Trophoblast cell (in vitro differentiated cells and primary cell): Measurements from ENCODE around the gene RRAS.

Experiments used
- DNase-seq, 2 donors: peaks; one replicate each; pipeline ENCODE4 v3.0.0-alpha.2; 2016
- H2AFZ ChIP-seq: 2 replicates; pipeline ENCODE4 v1.6.1; 2013; ENCODE audit warnings: low read length, moderate library complexity, mild to moderate bottlenecking; ENCODE audit not compliant: insufficient read depth, poor library complexity
- H2AK5ac ChIP-seq: 2 replicates; pipeline ENCODE4 v1.6.1; 2013; ENCODE audit warnings: mild to moderate bottlenecking, low read length
- H2BK120ac ChIP-seq: 2 replicates; pipeline ENCODE4 v1.6.1; 2013; ENCODE audit warnings: low read length, mild to moderate bottlenecking, moderate library complexity; ENCODE audit not compliant: insufficient read depth, poor library complexity
- H2BK12ac ChIP-seq: 2 replicates; pipeline ENCODE4 v1.6.1; 2013; ENCODE audit warnings: mild to moderate bottlenecking, low read length, moderate library complexity
- H2BK5ac ChIP-seq: 2 replicates; pipeline ENCODE4 v1.6.1; 2013; ENCODE audit warnings: low read length, low read depth, moderate library complexity, mild to moderate bottlenecking; ENCODE audit not compliant: poor library complexity
- H3K14ac ChIP-seq: 2 replicates; pipeline ENCODE4 v1.6.1; 2013; ENCODE audit warnings: mild to moderate bottlenecking, low read length
- H3K18ac ChIP-seq: 2 replicates; pipeline ENCODE4 v1.6.1; 2013; ENCODE audit warnings: mild to moderate bottlenecking, low read length
- H3K23ac ChIP-seq: 2 replicates; pipeline ENCODE4 v1.6.1; 2013; ENCODE audit warnings: low read length
- H3K27ac ChIP-seq: 2 replicates; pipeline ENCODE4 v1.5.1; 2013; ENCODE audit warnings: low read depth, mild to moderate bottlenecking, inconsistent platforms, low read length, moderate library complexity
- H3K27me3 ChIP-seq: 2 replicates; pipeline ENCODE4 v1.6.1; 2013; ENCODE audit warnings: inconsistent platforms, mild to moderate bottlenecking, low read length, moderate library complexity; ENCODE audit not compliant: insufficient read depth
- H3K36me3 ChIP-seq, 2 experiments: 1 replicate in 1 of 2; 2 replicates in 1 of 2; pipeline ENCODE4 v1.6.1; 2013; ENCODE audit warnings: low read length in 2 of 2, mild to moderate bottlenecking in 2 of 2, moderate library complexity in 1 of 2; ENCODE audit not compliant: insufficient read depth in 2 of 2, control insufficient read depth in 1 of 2
- H3K4ac ChIP-seq: 2 replicates; pipeline ENCODE4 v1.6.1; 2013; ENCODE audit warnings: low read depth, mild to moderate bottlenecking, low read length, moderate library complexity
- H3K4me1 ChIP-seq, 2 experiments: 1 replicate in 1 of 2; 2 replicates in 1 of 2; pipeline ENCODE4 v1.6.1; 2013; ENCODE audit warnings: low read length in 2 of 2, mild to moderate bottlenecking in 2 of 2, moderate library complexity in 1 of 2; ENCODE audit not compliant: insufficient read depth in 2 of 2, control insufficient read depth in 1 of 2
- H3K4me2 ChIP-seq: 2 replicates; pipeline ENCODE4 v1.6.1; 2013; ENCODE audit warnings: inconsistent platforms, mild to moderate bottlenecking, low read length, moderate library complexity
- H3K4me3 ChIP-seq: 2 replicates; pipeline ENCODE4 v1.5.1; 2013; ENCODE audit warnings: mild to moderate bottlenecking, low read depth, low read length, inconsistent platforms
- H3K79me1 ChIP-seq: one replicate; pipeline ENCODE4 v1.6.1; 2013; ENCODE audit warnings: low read length
- H3K79me2 ChIP-seq: 2 replicates; pipeline ENCODE4 v1.6.1; 2013; ENCODE audit warnings: low read length, mild to moderate bottlenecking; ENCODE audit not compliant: control insufficient read depth, insufficient read depth, poor library complexity
- H3K9ac ChIP-seq: 2 replicates; pipeline ENCODE4 v1.6.1; 2013; ENCODE audit warnings: mild to moderate bottlenecking, low read length
- H3K9me3 ChIP-seq: 2 replicates; pipeline ENCODE4 v1.6.1; 2013; ENCODE audit warnings: low read depth, mild to moderate bottlenecking, control low read depth, inconsistent platforms, low read length; ENCODE audit not compliant: insufficient read depth
- H4K12ac ChIP-seq: 2 replicates; pipeline ENCODE4 v1.6.1; 2013; ENCODE audit warnings: low read depth, mild to moderate bottlenecking, low read length, moderate library complexity
- H4K8ac ChIP-seq: 2 replicates; pipeline ENCODE4 v1.6.1; 2013; ENCODE audit warnings: low read depth, mild to moderate bottlenecking, low read length, moderate library complexity
- H4K91ac ChIP-seq: one replicate; pipeline ENCODE4 v1.6.1; 2013; ENCODE audit warnings: low read depth, mild to moderate bottlenecking, low read length, moderate library complexity
- WGBS: extraction: QIAGEN DNeasy Blood & Tissue Kit; methylation state at CpG from one replicate; pipeline ENCODE4 v1.1.7; 2013; ENCODE audit warnings: missing lambda C conversion rate; ENCODE audit not compliant: insufficient read length, insufficient coverage; ENCODE audit errors: extremely low coverage; 5-methylcytosine and 5-hydroxymethylcytosine counted together

The RRAS gene

DNA sequence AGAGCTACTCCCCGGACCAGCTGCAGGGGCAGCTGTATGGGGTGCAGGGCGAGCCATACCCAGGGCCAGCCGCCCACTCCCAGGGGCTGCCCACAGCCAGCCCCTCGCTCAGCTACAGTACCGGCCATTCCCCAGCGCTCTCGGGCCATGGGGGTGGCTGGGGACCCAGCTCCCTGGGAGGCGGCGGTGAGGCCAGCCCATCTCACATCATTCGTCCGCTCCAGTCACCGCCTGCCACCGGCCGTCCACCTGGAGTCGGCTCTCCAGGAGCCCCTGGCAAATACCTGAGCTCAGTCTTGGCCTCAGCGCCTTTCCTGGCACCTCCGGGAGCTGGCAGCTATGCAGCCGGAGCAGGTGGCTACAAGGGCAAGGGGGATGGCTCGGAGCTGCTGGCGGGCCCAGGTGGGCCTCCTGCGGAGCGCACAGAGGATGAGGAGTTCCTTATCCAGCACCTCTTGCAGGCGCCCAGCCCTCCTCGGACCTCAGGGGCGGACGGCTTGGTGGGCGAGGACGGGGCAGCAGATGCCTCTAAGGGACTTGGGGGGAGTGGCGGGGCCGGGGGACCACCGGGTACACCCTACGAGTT lies 44.0 kb downstream of the RRAS start:
- peaks cover 11% of the 10 kb centered on the region for H3K79me1 ChIP-seq
- H3K79me2 ChIP-seq = peaks cover 8% of the 10 kb centered on the region
- peaks cover 0 to 3% of the 10 kb centered on the region in 2 experiments for H3K4me1 ChIP-seq
- H3K4me2 ChIP-seq = no peak overlapping the region
- H3K4ac ChIP-seq = peak overlapping the region; percentile 6
- H2AFZ ChIP-seq = no peak overlapping the region
- no peak overlapping the region for H2BK120ac ChIP-seq
- H3K18ac ChIP-seq = no peak overlapping the region
- H2BK5ac ChIP-seq = no peak overlapping the region
- no peak overlapping the region for H2AK5ac ChIP-seq
- WGBS = no CpG with 5 or more reads among the region's 32 CpGs
- H3K14ac ChIP-seq = no peak overlapping the region
- no peaks in the 10 kb centered on the region for H3K9me3 ChIP-seq
- no peak overlapping the region for H3K27ac ChIP-seq
- no peak overlapping the region for H4K8ac ChIP-seq
- H3K4me3 ChIP-seq = no peak overlapping the region
- H3K36me3 ChIP-seq = peaks cover 61 to 62% of the 10 kb centered on the region in 2 experiments
- DNase-seq = no peak
- no peak overlapping the region for H2BK12ac ChIP-seq
- no peak overlapping the region for H3K23ac ChIP-seq
- H3K27me3 ChIP-seq = no peaks in the 10 kb centered on the region
- H4K91ac ChIP-seq = no peak overlapping the region
- H4K12ac ChIP-seq = no peak overlapping the region
- H3K9ac ChIP-seq = no peak overlapping the region

GRCh38 chr19:49594993-49595818 lies 44.7 kb downstream of the RRAS start:
- Histone ChIP-seq H4K12ac (no peak overlapping the region), H3K27ac (no peak overlapping the region), H3K4me2 (no peak overlapping the region), H2BK120ac (no peak overlapping the region), H4K8ac (no peak overlapping the region), H3K4ac (peak overlapping the region; percentile 4), H2BK5ac (no peak overlapping the region), H3K9ac (no peak overlapping the region), H3K9me3 (no peaks in the 10 kb centered on the region), H3K18ac (no peak overlapping the region), H2AFZ (no peak overlapping the region), H3K4me3 (no peak overlapping the region), H3K27me3 (no peaks in the 10 kb centered on the region), H3K36me3 (peaks cover 56 to 58% of the 10 kb centered on the region in 2 experiments), H2BK12ac (no peak overlapping the region), H3K23ac (no peak overlapping the region), H4K91ac (no peak overlapping the region), H3K79me1 (peaks cover 17% of the 10 kb centered on the region), H3K79me2 (peaks cover 14% of the 10 kb centered on the region), H3K14ac (no peak overlapping the region), H3K4me1 (peaks cover 3 to 5% of the 10 kb centered on the region in 2 experiments), H2AK5ac (no peak overlapping the region)
- no CpG with 5 or more reads among the region's 35 CpGs for WGBS
- no peak for DNase-seq

DNA sequence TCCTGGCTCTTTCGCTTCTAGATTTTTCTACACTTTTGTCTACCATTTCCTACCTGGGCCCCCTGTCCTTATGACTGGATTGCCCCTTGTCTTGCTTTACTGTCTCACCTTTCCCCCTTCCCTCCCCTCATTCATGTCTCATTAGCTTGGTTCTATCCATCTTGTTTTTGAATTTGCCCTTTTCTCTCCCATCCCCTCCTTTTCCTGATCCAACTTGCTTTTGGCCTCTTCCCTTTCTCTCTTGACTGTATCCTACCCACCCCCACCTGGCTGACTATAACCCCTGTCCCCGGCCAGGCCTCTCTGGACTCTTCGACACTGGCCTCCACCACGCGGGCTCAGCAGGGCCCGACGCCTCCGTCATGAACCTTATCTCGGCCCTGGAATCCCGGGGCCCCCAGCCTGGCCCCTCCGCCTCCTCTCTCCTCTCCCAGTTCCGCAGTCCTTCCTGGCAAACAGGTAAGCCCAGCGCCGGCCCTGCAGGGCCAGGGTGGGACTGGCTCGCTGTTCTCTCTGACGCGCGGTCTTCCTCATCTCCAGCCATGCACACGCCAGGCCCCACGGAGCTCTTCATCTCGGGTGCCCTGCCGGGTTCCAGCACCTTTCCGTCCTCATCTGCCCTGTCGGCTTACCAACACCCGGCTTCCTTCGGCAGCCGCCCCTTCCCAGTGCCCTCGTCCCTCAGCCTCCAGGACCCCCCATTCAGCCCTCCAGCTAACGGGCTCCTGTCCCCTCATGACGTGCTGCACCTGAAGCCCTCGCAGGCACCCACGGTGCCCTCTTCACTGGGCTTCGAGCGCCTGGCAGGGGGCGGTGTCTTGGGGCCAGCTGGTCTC lies 45.6 kb downstream of the RRAS start:
- Histone ChIP-seq H4K91ac (no peak overlapping the region), H3K79me2 (peaks cover 14% of the 10 kb centered on the region), H3K27ac (no peak overlapping the region), H4K12ac (no peak overlapping the region), H3K14ac (no peak overlapping the region), H3K9me3 (no peaks in the 10 kb centered on the region), H3K23ac (no peak overlapping the region), H3K9ac (no peak overlapping the region), H2AFZ (no peak overlapping the region), H2BK120ac (no peak overlapping the region), H4K8ac (no peak overlapping the region), H3K4me3 (no peak overlapping the region), H3K36me3 (peaks cover 48 to 50% of the 10 kb centered on the region in 2 experiments), H3K18ac (no peak overlapping the region), H3K4me2 (no peak overlapping the region), H2BK5ac (no peak overlapping the region), H3K27me3 (no peaks in the 10 kb centered on the region), H3K79me1 (peaks cover 20% of the 10 kb centered on the region), H2AK5ac (no peak overlapping the region), H3K4me1 (peaks cover 5 to 6% of the 10 kb centered on the region in 2 experiments), H2BK12ac (no peak overlapping the region), H3K4ac (peak overlapping the region; percentile 4)
- DNase-seq = no peak
- WGBS = no CpG with 5 or more reads among the region's 35 CpGs

GRCh38 chr19:49593233-49594113 lies 46.5 kb downstream of the RRAS start:
- Histone ChIP-seq H3K14ac (no peak overlapping the region), H3K9ac (no peak overlapping the region), H4K8ac (no peak overlapping the region), H2BK120ac (no peak overlapping the region), H4K91ac (peak overlapping the region; percentile 8), H4K12ac (no peak overlapping the region), H3K79me1 (peaks cover 20% of the 10 kb centered on the region), H3K36me3 (peaks cover 39 to 41% of the 10 kb centered on the region in 2 experiments), H2BK12ac (no peak overlapping the region), H3K9me3 (no peaks in the 10 kb centered on the region), H3K27ac (peak overlapping the region; percentile 44), H2AK5ac (no peak overlapping the region), H3K4me3 (peak overlapping the region; percentile 84), H2AFZ (no peak overlapping the region), H3K23ac (no peak overlapping the region), H3K27me3 (no peaks in the 10 kb centered on the region), H3K79me2 (peaks cover 14% of the 10 kb centered on the region), H3K4ac (no peak overlapping the region), H3K18ac (no peak overlapping the region), H2BK5ac (no peak overlapping the region), H3K4me2 (peak overlapping the region; percentile 93), H3K4me1 (peaks cover 5 to 7% of the 10 kb centered on the region in 2 experiments)
- WGBS = no CpG with 5 or more reads among the region's 27 CpGs
- peak; percentile 83 to 88 for DNase-seq
